Large intestine (tissue), 3 donors: ENCODE measurements around the gene PDSS2. TPM values are rescaled to one million over a fixed set of nuclear protein-coding genes. Genes with fewer than 3 reads are reported as not detected.
A peak's percentile ranks its signal among the peaks of the same experiment; 100 is the strongest.
"Not testable (repeated sequence)": the region's sequence is repeated elsewhere in the genome, so short reads cannot be mapped to it uniquely, and the experiment has no call there.

ENCODE experiments used
- DNase-seq, 2 donors: peaks; one replicate each; pipeline versions ENCODE4 v3.0.0 to v3.0.0-alpha.2; 2013
- H3K27ac ChIP-seq: one replicate; pipeline ENCODE4 v1.5.1; 2013; ENCODE audit warnings: low read length
- H3K27me3 ChIP-seq: 2 replicates; pipeline ENCODE4 v1.6.1; 2013; ENCODE audit warnings: low read length; ENCODE audit not compliant: control insufficient read depth, insufficient read depth
- H3K36me3 ChIP-seq: 2 replicates; pipeline ENCODE4 v1.6.1; 2013; ENCODE audit warnings: low read length; ENCODE audit not compliant: control insufficient read depth, insufficient read depth
- H3K4me1 ChIP-seq: one replicate; pipeline ENCODE4 v1.6.1; 2013; ENCODE audit warnings: low read length; ENCODE audit not compliant: control insufficient read depth, insufficient read depth
- H3K4me3 ChIP-seq: one replicate; pipeline ENCODE4 v1.5.1; 2013; ENCODE audit warnings: low read length
- H3K9me3 ChIP-seq: one replicate; pipeline ENCODE4 v1.6.1; 2013; ENCODE audit warnings: mild to moderate bottlenecking, low read depth, low read length, moderate library complexity; ENCODE audit not compliant: control insufficient read depth
- WGBS: methylation state at CpG from one replicate; pipeline ENCODE4 v1.1.5; 2013; ENCODE audit warnings: low lambda C conversion rate; ENCODE audit not compliant: insufficient coverage; 5-methylcytosine and 5-hydroxymethylcytosine counted together
- polyA plus RNA-seq: library from polyadenylated mRNA; unstranded; fragments of 120-200 nt; gene quantifications from one replicate; pipeline ENCODE4 v1.2.1, GENCODE V29; 2013

The PDSS2 gene
- polyA plus RNA-seq, 1 donor = 12.8 TPM

GRCh38 chr6:107441682-107442081 lies 17.7 kb downstream of the PDSS2 start:
- H3K27me3 ChIP-seq = no peaks in the 10 kb centered on the region
- H3K4me3 ChIP-seq = no peak overlapping the region
- DNase-seq = no peak
- H3K9me3 ChIP-seq = peaks cover 3% of the 10 kb centered on the region
- no peak overlapping the region for H3K27ac ChIP-seq
- H3K4me1 ChIP-seq = peaks cover 5% of the 10 kb centered on the region
- WGBS = no CpG with 5 or more reads among the region's 1 CpG
- H3K36me3 ChIP-seq = peaks cover 2% of the 10 kb centered on the region

DNA sequence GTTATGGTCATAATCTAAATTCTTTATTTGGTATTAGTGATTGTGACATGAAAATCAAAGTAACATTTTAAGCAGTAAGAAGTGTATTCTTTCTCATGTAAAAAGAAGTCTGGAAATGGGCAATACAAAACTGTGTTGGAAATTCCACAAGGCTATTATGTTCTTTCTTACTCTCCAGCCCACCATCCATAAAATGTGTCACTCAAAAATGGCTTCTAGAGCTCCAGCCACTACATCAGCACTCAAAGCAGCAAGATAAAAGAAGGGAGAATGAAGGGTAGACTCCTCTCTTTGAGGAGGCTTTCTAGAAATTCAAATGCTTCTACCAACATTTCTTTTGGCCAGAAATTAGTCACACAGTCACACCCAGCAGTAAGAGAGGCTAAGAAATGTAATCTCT lies 18.4 kb downstream of the PDSS2 start:
- Histone ChIP-seq H3K27ac (no peak overlapping the region), H3K4me3 (no peak overlapping the region), H3K36me3 (peaks cover 2% of the 10 kb centered on the region), H3K27me3 (no peaks in the 10 kb centered on the region), H3K9me3 (peaks cover 3% of the 10 kb centered on the region), H3K4me1 (peaks cover 5% of the 10 kb centered on the region)
- no peak for DNase-seq

DNA sequence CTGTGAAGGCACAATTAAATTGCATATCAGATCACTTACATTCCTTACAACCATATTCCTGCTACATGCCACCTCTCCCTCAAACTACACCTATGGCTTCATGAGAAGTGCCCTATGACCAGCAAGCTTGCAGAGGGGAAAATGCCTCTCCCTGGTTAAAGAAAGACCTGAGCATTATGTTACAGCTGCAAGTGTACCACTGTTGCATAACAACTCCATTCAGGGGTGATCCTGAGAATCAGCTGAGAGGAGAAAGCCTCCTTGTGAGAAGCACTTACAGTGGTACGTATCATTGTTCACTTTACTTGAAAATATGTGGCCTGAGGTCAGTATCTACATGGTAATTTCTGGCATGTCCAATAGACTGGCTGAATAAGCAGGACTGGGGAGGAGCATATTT lies 20.0 kb downstream of the PDSS2 start:
- no CpG with 5 or more reads among the region's 1 CpG for WGBS
- Histone ChIP-seq H3K27me3 (no peaks in the 10 kb centered on the region), H3K4me1 (peaks cover 5% of the 10 kb centered on the region), H3K36me3 (no peaks in the 10 kb centered on the region), H3K4me3 (no peak overlapping the region), H3K9me3 (no peaks in the 10 kb centered on the region), H3K27ac (peak overlapping the region; percentile 34)
- DNase-seq = peak; percentile 19 to 60

DNA sequence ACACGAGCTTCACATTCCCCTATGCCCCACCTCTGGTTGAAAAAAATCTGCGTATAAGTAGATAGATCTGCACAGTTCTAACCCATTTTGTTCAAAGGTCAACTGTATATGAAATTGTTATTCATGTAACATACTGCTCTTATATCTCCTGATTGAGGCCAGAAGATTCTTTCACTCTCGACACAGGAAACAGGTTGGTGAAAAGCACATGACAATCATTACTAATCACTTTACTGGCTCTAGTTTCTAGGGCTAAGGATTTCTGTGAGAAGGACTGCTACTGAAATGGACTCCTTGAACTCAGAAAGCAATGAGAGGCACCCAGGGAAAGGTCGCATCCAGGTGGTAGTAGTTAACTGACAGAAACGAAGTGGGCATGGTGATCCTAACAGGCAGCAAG lies 21.7 kb downstream of the PDSS2 start:
- WGBS = 100% methylated on average over 1 of the region's 5 CpGs

GRCh38 chr6:107436881-107437280 lies 22.5 kb downstream of the PDSS2 start:
- no peaks in the 10 kb centered on the region for H3K9me3 ChIP-seq
- H3K27ac ChIP-seq = no peak overlapping the region
- no peaks in the 10 kb centered on the region for H3K36me3 ChIP-seq
- peaks cover 5% of the 10 kb centered on the region for H3K4me1 ChIP-seq
- no peaks in the 10 kb centered on the region for H3K27me3 ChIP-seq
- no peak for DNase-seq
- no CpG with 5 or more reads among the region's 4 CpGs for WGBS
- H3K4me3 ChIP-seq = no peak overlapping the region

More for the DNA sequence above, 21.7 kb downstream of the PDSS2 start:
- Histone ChIP-seq H3K27ac (peak overlapping the region; percentile 84), H3K36me3 (no peaks in the 10 kb centered on the region), H3K9me3 (no peaks in the 10 kb centered on the region), H3K4me3 (no peak overlapping the region), H3K27me3 (no peaks in the 10 kb centered on the region), H3K4me1 (peaks cover 5% of the 10 kb centered on the region)
- peak; percentile 43 to 78 for DNase-seq

DNA sequence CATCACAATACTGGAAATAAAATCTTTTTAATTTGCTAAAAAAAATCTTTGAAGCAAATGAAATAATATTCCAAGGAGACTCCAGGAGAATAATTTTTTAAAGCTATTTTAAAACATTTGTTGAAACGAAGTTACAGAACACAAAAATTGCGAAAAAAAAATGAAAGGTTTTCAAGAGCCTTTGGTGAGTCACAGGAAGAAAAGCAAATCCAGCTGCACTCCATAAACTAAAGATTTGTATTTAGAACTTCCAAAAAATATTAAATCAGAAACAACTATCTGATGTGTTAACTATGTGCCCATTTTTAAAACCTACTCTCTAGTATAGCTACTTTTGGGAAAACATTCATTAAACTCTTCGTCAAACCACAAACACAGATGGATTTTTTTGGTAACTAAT lies 23.6 kb downstream of the PDSS2 start:
- Histone ChIP-seq H3K9me3 (no peaks in the 10 kb centered on the region), H3K36me3 (no peaks in the 10 kb centered on the region), H3K4me3 (no peak overlapping the region), H3K27me3 (no peaks in the 10 kb centered on the region), H3K4me1 (peaks cover 5% of the 10 kb centered on the region), H3K27ac (no peak overlapping the region)
- 100% methylated on average over 1 of the region's 3 CpGs for WGBS
- no peak for DNase-seq

DNA sequence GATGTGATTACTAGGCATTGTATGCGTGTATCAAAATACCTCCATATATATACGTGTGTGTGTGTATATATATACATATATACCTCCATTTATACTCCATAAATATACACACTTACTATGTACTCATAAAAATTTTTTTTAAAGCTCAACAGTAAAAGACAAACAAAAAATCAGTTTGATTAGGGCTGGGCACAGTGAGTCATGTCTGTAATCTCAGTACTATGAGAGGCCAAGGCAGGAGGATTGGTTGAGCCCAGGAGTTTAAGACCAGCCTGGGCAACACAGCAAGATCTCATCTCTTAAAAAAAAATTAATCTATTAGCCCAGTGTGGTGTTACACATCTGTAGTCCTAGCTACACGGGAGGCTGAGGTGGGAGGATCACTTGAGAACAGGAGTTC lies 24.6 kb downstream of the PDSS2 start:
- Histone ChIP-seq H3K4me3 (no peak overlapping the region), H3K9me3 (no peaks in the 10 kb centered on the region), H3K4me1 (peaks cover 5% of the 10 kb centered on the region), H3K27me3 (no peaks in the 10 kb centered on the region), H3K36me3 (no peaks in the 10 kb centered on the region), H3K27ac (no peak overlapping the region)
- no CpG with 5 or more reads among the region's 3 CpGs for WGBS
- DNase-seq = no peak

GRCh38 chr6:107425951-107426350 lies 33.4 kb downstream of the PDSS2 start:
- not testable (repeated sequence) for H3K27me3 ChIP-seq, H3K27ac ChIP-seq, DNase-seq, H3K9me3 ChIP-seq, H3K4me3 ChIP-seq, H3K4me1 ChIP-seq, H3K36me3 ChIP-seq
- WGBS = 80% methylated on average over 1 of the region's 6 CpGs

DNA sequence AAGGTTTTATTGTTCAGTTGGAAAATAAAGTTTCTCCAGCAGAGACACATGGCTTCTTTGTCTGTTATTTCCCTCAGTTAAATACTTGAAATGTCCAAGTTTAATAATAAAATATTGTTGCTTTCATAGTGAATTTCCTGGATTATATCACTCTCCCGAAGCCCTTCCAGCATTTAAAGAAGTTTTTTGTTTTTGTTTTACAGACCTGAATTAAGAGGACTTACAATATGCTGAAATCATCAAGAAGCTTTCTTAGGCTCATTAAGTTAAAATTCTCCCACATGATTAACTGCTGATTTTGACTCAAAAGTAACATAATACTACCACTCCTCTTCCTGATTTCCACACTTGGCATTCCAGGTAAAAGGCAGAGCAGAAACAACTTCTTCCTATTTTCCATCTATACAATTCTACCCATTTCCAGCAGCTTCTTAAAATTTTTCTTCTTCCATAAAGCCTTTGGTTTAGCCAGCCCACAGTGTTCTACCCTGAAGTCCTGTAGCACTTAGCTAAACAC lies 35.8 kb downstream of the PDSS2 start:
- Histone ChIP-seq H3K27ac (no peak overlapping the region), H3K4me1 (no peaks in the 10 kb centered on the region), H3K36me3 (peaks cover 5% of the 10 kb centered on the region), H3K4me3 (no peak overlapping the region), H3K27me3 (no peaks in the 10 kb centered on the region), H3K9me3 (peaks cover 8% of the 10 kb centered on the region)
- WGBS = 86% methylated on average over 1 of the region's 1 CpG
- DNase-seq = no peak

DNA sequence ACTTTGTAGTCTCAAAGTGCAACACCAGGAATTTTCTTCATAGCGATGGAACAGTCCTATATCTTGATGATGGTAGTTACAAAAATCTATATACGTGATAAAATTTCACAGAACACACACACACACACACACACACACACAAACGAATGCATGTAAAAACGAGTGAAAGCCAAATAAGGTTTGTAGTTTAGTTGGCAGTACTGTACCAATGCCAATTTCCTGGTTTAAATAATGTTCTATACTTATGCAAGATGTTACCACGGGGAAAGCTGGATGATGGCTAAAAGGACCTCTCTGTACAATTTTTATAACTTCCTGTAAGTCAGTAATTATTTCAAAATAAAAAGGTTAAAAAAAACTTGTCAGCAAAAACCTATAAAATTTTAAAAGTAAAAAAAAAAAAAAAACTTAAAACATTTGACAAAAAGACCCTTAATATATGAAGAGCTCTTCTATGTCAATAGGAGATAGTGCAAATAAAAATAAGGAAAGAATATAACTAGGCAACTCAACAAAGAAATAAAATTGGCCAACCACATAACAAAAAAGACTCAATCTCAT lies 37.6 kb downstream of the PDSS2 start:
- Histone ChIP-seq H3K36me3 (peaks cover under 1% of the 10 kb centered on the region), H3K27ac (no peak overlapping the region), H3K4me1 (no peaks in the 10 kb centered on the region), H3K27me3 (no peaks in the 10 kb centered on the region), H3K4me3 (no peak overlapping the region), H3K9me3 (peaks cover 8% of the 10 kb centered on the region)
- WGBS = 67% methylated on average over 2 of the region's 5 CpGs
- DNase-seq = no peak

- 60% methylated on average over 1 of the region's 2 CpGs for WGBS
- H3K36me3 ChIP-seq = no peaks in the 10 kb centered on the region
- no peak overlapping the region for H3K27ac ChIP-seq
- no peaks in the 10 kb centered on the region for H3K9me3 ChIP-seq
- no peaks in the 10 kb centered on the region for H3K4me1 ChIP-seq
- no peaks in the 10 kb centered on the region for H3K27me3 ChIP-seq
- H3K4me3 ChIP-seq = no peak overlapping the region
- DNase-seq = peak in 1 of 2 donors; percentile 9
These were observed 39.6 kb downstream of the PDSS2 start for GRCh38 chr6:107419733-107420132.
